Tibial nerve (tissue), 3 donors: ENCODE measurements around the gene TOR1A.

Source experiments
- CTCF ChIP-seq, 5 experiments: fragments of 200-600 bp in 3 of 5; fragments of 450-650 bp in 2 of 5; sonication (generic) in 3 of 5; IDR thresholded peaks; one replicate each; pipeline ENCODE4 v1.5.1; 2016 to 2019; ENCODE audit warnings: antibody characterized with exemption in 5 of 5, mild to moderate bottlenecking in 3 of 5, moderate library complexity in 2 of 5
- POLR2A ChIP-seq, 2 donors: fragments of 450-650 bp; IDR thresholded peaks; one replicate each; pipeline ENCODE4 v1.6.1; 2017; ENCODE audit warnings: antibody characterized with exemption in 2 of 2, mild to moderate bottlenecking in 2 of 2, moderate library complexity in 2 of 2

- TF ChIP-seq CTCF (IDR thresholded peaks at IDR 0.05) (no peak), POLR2A (IDR thresholded peaks at IDR 0.05) (no peak)
Measured at GRCh38 chr9:129871046-129871445, 47.1 kb upstream of the TOR1A start.
